GM21529 (cell line): ENCODE data around the gene SPCS1.

Experiments used
- ATAC-seq: cut with Tn5 transposase; IDR thresholded peaks from one replicate; pipeline ENCODE4 v1.9.1; 2021; ENCODE audit not compliant: unreplicated experiment

Gene SPCS1

DNA sequence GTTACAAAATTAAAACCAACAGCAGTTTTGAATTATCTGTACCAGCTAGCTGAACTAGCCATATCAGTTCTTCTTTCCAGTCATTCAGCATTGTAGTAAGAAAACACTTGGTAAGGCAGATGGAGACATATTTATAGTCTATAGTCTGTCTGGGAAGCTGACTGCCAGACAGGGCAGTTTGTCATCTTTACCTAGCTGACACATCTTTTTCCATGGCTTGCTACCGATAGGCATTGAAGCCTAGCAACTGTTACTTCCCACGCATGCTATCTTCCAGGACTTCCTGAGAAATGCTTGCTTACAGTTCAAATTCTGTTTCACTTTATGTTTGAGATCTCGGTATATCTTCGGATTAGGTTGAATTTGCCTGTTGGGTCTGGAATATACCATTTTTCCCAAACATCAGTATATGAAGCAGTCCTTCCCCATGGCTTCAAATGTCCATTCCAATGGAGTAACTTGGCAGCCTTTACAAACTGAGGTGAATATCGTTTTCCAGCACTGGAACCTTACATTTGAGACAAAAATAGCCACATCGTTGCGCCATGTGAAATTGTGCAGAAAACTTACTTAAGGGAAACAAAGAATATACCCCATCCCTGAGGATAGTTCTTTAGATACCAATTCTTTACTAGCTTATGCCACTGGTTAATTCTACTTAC lies 11.2 kb upstream of the SPCS1 start:
- ATAC-seq = no peak

DNA sequence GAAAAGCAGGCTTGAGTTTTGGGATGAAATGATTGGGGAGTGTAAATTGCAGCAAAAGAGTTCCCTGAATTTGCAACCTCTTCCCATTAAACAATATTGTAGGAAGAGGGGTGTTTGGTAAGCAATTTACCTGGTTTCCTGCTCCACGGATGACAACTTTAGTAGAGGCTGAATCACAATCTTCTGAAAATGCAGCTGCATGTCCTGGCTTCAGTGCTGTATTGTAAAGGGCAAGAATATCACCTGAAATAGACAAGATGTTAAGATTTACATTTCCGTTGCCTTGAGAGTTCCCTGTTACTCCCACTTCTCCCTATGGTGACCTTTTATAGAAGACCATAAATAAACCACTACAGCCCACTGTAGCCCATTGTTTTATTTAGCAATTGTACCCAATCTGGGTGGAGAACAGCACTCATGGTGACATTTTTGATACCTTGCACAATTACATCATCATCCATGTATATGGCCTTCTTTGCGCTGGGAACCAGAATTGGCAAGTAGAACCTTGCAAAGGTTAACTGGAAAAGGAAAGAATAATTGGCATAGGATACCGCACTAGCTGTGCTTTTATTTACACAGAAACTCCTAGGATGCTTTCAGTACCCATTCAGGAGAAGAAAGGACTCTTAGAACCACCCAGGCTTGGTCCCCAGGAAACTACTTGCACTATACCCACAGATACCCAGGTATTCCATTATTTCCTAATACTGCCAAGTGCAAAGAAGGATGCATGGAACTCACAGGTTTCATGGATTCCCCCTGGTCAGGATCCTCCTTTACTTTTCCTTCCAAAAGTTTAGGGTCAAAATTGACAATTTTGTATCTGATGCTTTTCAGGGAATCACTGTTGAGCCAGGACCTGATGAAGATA lies 9.9 kb upstream of the SPCS1 start:
- ATAC-seq = no peak

DNA sequence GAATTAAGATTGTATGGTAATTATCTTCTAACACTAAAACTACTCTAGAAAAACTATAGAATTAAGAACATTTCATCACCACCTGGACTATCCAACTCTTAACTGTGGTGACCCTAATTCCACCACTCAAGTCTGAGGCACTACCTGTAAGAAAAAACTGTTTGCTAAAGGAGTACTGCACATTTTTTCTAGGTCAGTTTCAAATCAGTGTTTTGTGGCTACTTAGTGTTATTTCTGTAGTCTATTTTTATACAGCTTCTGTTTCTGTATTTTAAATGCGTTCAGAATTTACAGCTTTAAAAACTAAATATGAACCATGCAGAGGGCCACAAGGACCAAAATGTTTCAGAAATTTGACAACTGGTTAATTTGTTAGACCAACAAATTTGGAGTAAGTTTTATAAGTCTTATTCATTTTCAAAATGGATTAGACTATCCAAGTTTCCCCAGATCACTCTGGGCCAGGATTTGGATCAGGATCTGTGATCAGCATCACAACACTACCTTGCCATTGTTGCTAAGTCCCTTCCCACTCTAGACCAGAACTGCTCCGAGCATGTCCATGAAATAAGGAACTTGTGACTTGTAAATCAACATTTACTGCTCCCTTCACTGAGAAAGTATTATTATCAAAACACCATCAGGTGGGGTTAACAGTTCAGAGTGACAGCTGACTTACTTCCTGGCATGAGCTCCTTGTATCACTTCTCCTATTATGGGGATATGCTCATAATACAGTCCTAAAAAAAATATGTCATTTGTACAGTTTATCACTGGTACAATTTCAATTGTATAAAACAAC lies 8.9 kb upstream of the SPCS1 start:
- no peak for ATAC-seq

DNA sequence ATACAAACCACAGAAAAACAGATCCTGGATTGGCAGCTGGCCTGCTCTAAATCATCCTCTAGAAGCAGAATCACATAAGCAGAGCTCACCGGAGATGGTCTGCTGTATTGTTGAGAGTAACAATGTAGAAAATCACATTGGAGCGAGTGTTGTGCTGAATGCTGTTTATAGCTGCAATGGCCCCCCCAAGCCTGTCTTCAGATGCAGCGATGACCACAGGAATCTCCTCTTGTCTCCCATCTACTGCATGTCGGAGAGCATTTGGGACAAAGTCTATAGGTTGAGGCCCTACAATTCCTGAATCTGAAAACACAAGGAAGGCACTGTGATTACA lies 8.3 kb upstream of the SPCS1 start:
- no peak for ATAC-seq

DNA sequence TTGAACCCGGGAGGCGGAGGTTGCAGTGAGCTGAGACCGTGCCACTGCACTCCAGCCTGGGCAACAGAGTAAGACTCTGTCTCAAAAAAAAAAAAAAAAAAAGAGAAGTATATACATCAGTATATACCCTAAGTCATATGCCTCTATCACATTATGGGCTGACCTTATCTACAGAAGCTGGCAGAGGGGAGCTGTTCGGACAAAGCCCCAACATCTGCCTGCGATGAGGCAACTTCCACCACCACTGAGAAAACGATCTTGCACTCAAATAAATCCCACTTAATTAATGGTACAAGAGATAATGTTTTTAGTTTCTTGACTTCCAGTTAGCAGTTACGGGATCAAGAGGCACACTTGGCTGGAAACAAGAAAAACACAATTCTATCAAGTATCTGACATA lies 2.6 kb upstream of the SPCS1 start:
- ATAC-seq = no peak

DNA sequence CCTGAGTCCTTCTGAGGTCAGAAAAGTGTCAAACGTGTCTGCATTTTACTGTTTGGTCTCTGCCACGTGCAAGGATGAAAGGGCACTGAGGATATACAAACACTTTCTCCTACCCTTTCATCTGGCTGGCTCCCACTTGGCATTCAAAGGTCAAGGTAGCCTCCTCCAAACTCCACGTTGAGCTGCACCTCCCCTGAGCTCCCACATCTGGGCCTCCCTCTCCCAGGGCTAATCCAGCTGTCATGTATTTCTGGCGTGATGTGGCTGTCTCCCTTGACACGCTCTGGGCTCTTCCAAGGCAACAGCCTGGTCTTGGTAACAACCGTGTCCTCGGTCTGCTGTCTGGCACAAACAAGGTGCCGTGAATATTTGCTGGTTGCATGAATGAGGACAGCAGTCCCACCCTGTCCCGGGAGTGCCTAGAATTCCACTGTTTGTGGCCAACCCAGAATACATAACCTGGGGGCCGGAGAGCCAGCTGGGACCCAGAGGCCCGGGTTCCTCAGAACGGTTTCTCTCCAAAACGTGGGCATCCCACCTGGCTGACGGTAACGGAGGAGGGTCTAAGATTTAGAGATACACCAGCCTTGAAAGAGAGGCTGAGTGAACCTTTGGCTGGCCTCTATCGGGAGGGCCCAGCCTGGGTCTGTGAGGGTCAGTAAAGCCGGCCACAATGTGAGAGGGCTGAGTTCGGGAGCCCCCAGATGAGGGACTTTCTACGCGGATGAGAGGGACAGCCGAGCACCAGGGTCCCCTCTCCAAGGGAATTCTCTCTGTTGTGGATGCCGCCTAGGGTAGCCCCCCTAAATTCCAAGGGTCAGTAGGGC lies 1.1 kb upstream of the SPCS1 start:
- ATAC-seq = peak; percentile 2

DNA sequence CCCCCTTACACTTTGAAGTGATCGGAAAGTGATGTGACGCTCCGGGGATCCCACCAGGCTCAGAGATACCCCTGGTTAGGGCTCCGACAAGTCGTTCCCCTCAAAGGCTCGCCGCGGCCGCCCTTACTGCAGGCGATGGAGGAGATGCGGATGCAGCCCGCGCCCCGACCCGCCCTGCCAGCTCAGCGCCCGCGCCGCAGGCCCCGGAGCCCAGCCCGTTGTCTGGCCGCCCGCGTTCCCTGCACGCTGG lies 543 bp upstream of the SPCS1 start:
- no peak for ATAC-seq

DNA sequence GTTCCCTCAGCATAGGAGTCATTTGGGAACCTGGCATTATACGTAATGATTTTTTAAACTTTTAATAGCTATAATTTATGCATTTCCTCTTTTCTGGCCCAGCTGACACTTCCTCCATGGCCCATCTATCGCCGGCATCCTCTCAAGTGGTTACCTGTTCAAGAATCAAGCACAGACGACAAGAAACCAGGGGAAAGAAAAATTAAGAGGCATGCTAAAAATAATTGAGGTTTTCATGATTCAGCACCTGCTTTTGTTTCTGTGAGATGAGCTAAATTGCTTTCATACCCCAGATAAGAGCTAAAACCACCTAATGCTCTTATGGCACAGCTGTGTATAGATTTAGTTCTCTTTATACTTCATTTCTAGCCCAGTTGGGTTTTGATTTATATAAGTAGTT lies 1.7 kb downstream of the SPCS1 start:
- ATAC-seq = no peak

DNA sequence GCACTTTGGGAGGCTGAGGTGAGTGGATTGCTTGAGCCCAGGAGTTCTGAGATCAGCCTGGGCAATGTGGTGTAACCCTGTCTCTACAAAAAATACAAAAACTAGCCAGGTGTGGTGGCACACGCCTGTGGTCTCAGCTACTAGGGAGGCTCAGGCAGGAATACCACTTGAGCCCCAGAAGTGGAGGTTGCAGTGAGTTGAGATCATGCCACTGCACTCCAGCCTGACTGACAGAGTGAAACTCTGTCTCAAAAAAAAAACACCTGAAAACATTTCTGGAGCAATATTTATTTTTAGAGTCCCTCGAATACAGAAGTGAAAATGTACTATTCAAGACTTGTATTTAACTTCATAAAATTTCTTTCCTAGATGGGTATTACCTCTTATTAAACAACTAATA lies 4.6 kb downstream of the SPCS1 start:
- ATAC-seq = no peak

DNA sequence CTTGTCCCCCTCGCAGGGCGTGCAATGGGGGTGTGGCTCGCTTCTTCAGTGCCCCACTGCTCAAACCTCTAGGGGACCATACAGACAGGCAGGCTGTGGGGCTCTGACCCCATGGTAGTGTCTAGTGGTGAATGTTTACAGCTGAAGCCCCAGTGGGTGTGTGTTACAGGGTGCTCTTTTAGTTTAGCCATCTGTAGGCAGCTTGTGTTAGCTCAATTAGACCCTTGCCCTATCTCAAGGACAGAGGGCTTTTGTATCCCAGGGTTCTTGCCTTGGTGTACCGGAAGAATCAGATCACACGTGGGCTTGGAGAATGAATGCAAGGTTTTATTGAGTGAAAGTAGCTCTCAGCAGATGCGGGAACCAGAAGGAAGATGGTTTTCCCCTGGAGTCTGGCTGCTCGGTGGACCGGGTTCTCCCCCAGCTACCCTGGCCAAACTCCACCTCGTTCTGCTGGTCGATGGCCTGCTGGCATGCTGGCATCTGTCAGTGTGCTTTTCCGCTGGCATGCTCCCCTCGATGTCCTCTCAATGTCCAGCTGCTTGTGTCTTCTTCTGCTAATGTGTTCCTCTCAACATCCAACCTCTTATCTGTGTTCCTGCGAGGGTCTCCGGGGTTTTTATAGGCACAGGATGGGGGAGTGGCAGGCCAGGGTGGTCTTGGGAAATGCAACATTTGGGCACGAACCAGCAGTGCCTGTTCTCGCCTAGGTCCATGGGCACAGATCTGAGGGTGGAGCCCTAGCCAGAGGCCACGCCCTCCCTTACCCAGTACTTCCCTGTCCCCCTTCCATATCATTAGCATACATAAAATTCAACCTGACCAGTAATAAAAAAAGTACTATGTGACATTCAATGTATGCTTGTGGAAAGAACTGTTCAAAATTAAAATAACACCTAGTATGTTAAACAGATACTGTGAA lies 6.6 kb downstream of the SPCS1 start:
- ATAC-seq = no peak

DNA sequence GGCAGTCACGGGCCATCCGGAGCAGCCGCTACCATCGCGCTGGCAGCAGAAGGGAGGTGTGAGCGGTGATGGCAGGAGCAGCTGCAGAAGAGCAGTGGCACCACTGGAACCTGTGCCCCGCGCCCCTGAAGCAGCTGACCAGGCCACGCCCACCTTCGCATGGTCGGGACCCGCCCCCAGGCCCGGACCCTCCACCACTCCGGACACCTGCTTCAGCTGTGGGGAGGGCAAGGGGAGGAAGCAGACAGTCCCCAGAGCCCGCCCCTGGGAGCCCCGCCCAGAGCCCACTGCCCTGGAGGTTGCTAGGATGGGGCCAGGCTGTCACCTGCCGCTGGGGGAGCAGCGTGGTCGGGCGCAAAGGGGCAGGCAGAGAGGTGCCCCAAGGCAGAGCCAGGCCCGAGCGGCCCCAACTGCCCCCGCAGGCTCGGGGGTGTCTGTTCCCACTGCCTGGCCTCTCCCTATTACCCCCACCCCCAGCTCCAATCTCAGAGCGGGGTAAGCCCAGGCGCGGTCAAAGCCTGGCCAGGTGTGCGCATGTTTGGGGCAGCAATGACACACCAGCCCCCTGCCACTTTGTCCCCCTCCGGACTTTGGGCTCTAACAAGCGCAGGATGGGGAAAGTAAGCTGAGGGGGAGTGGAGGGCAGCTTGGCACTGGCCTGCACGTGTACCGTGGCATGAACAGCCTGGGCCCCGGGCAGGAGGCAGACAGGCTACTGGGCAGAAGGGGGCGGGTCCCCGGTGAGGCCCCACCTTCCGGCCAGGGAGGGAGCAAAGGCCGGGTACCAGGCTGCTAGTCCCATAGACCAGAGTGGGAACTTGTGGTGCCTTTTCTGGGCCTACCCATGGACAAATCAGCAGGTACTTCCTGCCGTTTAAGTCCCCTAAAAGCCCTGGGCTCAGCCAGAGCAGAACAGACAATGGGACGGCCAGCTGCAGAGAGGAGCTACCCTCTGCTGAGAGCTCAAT lies 8.7 kb downstream of the SPCS1 start:
- no peak for ATAC-seq

DNA sequence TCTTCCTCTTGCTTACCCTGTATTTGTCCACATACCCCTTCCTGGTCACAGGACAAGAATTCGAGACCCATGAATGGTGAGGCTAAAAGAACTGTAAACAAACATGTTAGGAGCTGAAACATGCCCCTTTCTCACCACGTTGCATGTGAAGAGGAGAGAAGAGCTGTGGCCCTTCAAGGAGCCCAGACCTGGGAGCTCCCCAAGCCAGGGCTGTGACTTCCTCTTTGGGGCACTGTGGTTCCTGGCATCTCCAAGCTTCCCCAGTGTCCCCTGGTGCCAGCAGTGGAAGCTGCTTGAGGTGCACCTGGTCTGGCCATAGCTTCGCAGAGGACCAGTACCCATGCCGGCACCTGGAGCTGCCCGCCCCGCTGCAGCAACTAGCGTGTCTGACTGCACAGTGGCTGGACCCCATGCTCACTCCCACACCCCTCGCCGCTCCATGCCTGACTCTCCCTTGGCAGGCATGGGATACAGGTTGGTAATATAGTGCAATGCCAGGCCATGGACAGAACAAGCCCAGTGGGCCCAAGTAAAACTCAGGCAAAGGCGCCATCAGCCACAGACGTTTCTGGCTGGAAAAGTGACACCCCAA lies 9.9 kb downstream of the SPCS1 start:
- ATAC-seq = no peak

DNA sequence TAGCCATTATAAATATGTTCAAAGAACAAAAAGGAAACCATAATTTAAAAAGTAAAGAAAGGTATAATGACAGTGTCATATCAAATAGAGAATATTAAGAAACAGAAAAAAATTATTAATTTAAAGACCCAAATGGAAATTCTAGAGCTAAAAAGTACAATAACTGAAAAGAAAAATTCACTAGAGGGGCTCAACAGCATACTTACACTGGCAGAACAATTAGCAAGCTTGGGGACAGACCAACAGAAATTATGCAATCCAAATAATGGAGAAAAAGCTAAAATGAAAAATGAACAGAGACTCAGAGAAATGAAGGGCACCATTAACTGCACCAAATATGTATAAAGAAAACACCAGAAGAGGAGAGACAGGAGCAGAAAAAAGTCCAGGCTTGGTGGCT lies 13.7 kb downstream of the SPCS1 start:
- no peak for ATAC-seq

DNA sequence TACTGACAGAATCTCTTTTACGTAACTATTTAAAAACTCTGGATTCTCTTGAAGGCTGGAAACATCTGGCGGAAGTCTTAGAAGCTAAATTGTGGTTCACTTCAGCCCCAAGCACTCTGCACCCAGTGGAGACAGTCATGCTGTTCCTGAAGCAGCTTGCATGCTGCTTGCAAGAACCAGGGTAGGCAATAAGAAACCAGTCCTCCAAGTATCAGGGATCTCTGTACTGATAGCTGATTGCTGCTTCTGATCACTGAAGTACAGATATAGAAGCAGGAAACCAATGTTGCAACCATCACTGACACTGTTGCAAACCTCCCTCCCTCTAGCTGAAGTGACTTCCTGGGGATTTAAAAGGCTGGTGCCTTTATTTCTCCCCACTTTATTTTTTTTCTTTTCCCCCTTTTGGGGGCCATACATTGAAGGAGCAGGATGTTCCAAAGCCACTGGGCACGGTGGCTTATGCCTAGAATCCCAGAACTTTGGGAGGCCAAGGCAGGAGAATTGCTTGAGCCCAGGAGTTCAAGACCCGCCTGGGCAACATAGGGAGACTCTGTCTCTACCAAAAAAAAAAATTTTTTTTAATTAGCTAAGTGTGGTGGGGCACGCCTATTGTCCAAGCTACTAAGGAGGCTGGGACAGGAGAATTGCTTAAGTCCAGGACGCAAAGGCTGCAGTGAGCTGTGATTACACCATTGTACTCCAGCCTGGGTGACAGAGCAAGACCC lies 15.3 kb downstream of the SPCS1 start:
- ATAC-seq = no peak

DNA sequence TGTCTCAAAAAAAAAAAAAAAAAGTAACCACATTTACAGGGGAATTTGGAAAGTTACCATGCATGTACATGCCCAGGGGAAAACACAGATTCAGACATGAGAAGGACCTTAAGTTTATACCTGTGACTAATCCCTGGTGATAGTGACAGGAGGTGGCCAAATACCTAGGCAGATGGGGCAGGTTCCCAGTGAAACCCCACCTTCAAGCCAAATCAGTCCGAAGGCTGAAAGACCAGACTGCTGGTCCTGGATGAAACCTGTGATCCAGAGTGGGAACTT lies 15.8 kb downstream of the SPCS1 start:
- no peak for ATAC-seq

DNA sequence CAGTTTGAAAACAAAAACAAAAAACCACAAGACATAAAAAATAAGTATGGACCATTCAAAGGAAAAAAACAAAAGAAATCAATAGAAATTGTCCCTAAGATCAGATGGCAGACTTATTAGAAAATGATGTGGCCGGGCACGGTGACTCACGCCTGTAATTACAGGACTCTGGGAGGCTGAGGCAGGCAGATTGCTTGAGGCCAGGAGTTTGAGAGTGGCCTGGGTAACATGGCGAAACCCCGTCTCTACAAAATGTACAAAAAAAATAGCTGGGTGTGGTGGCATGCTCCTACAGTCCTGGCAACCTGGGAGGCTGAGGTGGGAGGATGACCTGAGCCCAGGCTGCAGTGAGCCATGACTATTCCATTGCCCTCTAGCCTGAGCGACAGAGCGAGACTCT lies 16.6 kb downstream of the SPCS1 start:
- no peak for ATAC-seq

DNA sequence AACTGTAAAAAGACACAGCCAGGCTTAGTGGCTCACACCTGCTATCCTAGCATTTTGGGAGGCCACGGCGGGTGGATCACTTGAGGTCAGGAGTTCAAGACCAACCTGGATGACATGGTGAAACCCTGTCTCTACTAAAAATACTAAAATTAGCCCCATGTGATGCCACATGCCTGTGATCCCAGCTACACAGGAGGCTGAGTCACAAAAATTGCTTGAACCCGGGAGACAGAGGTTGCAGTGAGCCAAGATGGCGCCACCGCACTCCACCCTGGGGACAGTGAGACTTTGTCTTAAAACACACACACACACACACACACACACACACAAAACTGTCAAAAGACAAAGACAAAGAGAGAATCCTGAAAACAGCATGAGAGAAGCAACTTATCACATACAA lies 18.0 kb downstream of the SPCS1 start:
- no peak for ATAC-seq

DNA sequence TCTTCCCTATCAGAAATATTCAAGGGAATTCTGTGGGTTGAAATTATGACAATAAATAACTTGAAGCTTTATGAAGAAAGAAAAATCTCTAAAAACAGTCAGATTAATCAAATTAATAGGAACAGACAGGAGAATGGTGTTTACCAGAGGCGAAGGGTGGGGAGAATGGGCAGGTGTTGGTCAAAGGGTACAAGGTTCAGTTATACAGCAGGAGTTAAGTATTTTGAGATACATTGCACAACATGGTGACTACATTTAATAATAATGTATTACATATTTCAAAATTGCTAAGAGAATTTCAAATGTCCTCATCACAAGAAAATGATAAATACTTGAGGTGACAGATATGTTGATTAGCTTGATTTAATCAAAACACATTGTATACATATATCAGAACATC lies 18.6 kb downstream of the SPCS1 start:
- no peak for ATAC-seq
